NCI-H2227 treated with DMSO at 0.1 percent for 48 hours (cell line): ENCODE data around the gene GID8.
A peak's percentile ranks its signal among the peaks of the same experiment; 100 is the strongest.

ENCODE experiments used
- DNase-seq: peaks from one replicate; lab custom pipeline; 2025; lab: John Stamatoyannopoulos, UW

The GID8 gene

GRCh38 chr20:62902926-62903615, 34.9 kb upstream of the GID8 start:
- no peak for DNase-seq

GRCh38 chr20:62905536-62906117, 32.3 kb upstream of the GID8 start:
- DNase-seq = no peak

DNA sequence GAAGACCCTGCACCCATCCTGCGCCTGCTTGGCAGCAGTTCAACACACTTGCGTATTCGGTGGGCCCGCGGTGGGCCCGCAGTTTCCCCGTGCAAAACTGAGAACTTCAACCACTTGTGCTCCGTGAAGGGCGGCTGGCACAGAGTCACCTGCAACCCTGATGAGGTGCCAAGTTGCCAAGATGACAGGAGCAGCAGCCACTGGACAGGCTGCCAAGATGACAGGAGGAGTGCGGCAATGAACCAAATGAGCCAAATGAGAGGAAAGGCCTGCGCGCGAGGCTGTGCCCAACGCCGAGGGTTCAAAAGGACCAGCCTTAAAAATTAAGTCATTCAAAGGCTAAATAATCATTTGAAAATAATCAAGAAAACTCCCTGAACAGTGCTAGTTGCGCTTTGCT, 31.7 kb upstream of the GID8 start:
- no peak for DNase-seq

- no peak for DNase-seq
Observed at GRCh38 chr20:62906647-62907375, 31.1 kb upstream of the GID8 start.

DNA sequence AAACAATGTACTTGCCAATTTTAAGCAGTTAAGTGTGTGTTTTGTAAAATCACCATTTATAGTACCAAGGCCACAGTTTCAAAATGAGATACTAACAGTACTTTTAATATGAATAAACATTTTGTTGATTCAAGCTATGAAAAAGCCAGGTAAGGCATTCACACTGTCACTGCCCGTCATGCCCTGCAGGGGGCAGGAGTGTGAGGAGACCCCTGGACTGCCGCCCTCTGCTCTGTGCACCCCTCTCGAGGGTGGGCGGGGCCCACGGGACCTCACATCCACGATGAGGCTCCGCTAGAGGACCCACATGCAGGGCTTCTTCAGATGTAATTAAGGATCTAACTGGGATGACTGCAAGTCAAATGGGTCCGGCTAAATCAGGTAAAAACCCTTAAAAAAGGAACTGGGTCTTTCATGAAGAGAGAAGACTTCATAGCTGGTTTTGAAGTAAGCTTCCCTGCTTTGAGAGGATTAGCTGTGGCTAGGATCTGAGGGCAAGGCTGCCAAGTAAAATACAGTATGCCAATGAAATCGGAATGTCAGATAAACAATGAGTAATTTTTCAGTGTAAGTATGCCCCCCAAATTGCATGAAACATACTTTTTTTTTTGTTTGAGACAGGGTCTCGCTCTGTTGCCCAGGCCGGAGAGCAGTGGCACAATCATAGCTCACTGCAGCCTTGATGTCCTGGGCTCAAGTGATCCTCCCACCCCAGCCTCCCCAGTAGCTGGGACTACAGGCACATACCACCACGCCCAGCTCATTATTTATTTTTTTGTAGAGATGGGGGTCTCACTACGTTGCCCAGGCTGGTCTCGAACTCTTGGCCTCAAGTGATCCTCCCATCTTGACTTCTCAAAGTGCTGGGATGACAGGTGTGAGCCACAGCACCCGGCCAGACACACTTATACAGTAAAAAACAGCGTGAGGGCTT, 30.3 kb upstream of the GID8 start:
- DNase-seq = no peak

GRCh38 chr20:62908971-62909791, 28.8 kb upstream of the GID8 start:
- no peak for DNase-seq

DNA sequence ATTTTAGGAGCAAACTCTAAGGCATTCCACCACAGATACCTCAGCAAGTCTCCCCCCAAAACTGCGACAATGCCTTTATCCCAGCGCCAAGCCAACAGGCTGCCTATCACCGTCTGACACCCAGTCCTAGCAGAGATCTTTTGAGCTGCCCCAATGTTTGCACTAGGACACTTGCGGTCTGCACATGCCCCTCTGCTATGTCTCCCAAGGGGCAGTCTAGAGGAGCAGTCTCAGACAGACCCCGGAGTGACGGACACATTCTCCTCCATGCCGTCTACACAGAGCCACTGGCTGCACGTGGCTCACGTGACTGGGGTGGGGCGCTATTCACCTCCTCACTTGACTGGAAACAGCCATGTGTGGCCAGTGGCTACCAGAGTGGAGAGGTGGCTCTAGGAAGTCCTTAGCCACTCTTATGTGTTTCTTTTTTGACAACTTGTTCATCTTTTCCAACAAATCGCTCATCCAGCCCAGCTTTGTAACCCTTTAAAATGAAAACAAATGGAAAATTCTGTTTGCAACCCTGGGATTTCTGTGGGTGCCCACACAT, 27.7 kb upstream of the GID8 start:
- DNase-seq = no peak

- DNase-seq = no peak
Observed at GRCh38 chr20:62910777-62911497, 27.0 kb upstream of the GID8 start.

GRCh38 chr20:62911701-62912280, 26.2 kb upstream of the GID8 start:
- no peak for DNase-seq

DNA sequence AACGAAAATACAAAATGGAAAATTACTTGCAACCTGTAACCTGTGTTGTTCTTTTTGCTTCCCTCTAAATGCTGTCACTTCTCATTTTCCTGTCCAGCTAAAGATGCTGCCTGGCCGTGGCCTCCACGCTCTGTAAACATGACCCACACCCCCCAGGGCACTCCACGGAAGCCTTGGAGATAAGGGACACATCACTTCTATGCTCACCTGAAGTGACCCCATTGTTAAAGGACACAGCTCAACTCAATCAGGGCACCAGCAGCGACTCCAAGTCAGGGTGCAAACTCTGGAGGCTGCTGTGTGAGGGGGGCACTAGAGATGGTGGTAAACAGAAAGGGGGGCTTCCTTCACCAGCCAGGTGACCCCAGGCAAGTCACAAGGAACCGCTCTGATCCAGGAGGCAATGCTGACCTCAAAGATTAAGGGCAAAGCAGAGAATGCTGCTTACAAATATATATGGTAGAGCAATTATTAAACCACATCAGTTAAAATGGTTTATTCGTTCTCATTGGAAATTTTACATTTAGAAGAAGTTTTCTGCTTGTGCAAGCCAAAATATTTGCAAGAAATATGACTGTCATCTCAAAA, 24.8 kb upstream of the GID8 start:
- no peak for DNase-seq

GRCh38 chr20:62914436-62914835, 23.5 kb upstream of the GID8 start:
- DNase-seq = no peak

- DNase-seq = no peak
Observed at GRCh38 chr20:62914970-62915457, 22.9 kb upstream of the GID8 start.

GRCh38 chr20:62916703-62917476, 21.1 kb upstream of the GID8 start:
- no peak for DNase-seq

GRCh38 chr20:62917720-62918119, 20.2 kb upstream of the GID8 start:
- DNase-seq = no peak

GRCh38 chr20:62918147-62918546, 19.8 kb upstream of the GID8 start:
- DNase-seq = no peak

DNA sequence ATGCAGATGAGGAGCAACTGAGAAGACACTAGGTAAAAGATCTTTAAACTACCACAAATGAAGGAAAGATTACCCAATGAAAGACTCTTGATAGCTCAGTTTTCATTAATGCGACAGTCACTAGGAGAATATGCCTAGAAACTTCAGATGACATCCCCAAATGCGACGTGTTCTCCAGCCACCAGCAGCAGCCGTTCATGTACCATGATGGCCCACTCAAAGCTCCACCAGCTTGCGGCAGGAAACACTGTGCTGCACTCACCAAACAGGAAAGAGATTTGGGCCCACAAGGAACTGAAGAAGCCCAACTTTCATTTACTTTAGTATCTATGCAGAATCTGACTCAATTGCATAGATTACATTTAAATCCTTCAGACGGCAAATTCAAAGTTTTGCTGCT, 19.1 kb upstream of the GID8 start:
- no peak for DNase-seq

- no peak for DNase-seq
Observed at GRCh38 chr20:62920039-62920645, 17.8 kb upstream of the GID8 start.

DNA sequence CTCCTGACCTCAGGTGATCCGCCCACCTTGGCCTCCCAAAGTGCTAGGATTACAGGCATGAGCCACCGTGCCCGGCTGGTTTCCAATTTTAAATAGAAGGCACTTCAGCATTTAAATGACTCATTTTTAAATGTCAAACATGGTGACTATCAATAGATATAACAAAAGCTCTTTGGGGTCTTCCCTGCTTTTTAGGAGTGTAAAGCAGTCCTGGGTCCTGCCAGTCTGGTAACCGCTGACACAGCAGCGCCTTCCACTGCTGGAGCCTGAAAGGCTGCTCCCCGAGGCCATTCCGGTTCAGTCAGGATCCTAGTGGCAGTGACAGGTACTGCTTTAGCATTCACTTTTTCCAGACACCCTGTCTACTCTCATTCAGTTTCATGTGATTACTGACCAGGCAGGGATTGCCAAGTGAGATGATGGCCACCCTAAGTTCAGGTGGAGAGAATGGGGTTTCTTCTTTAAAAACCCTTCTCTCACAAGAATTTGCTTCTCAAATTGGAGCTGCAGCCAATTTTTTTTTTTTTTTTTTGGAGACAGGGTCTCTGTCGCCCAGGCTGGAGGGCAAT, 16.7 kb upstream of the GID8 start:
- DNase-seq = peak; percentile 45
